ENCODE results near the gene PIWIL4. TPM values are rescaled to one million over a fixed set of nuclear protein-coding genes. Genes with fewer than 3 reads are reported as not detected.

Gene PIWIL4
- total and polyA plus RNA-seq, 2 of the 8 experiments (the other 6 are each of a cell fraction or from before 2014, with no cell fraction given): 0.51 to 0.52 TPM

DNA sequence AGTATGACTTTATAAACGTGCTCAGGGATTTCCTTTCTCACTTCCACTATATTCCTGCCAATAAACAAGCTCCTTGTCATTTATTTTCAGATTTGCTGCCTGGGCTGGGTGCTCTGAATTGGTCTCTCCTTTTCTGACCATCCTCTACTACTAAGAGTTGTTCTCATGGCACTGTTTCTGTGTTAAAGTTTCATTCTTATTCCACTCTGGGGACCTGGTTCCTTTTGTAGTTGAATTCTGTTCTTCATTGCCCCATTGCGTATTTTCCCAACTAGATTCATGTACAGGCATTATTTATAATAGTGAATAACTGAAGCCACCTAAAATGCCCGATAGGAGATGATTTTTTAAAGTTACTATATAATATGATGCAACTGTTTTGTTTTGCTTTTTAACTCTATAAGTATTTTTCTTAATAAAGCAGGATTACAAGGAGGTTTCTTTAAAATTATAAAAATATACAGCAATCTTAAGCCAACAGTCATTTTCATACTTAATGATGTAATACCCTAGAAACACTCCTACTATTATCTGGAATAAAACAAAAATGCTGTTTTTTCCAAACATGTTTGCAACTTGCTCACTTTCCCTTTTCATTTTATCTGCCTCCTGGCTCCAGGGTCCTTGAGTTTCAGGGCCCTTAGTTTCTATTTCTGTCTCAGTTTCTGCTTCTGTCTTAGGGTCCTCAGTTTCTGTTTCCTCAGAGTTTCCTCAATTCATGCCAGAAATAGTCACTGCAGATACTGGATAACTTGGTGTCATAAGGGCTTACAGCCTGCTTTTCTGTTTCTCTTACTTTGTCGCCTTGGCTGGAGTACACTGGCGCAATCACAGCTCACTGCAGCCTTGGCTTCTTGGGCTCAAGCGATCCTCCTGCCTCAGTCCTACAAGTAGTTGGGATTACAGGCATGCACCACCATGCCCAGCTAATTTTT is 33.2 kb upstream of the PIWIL4 start:
- TF ChIP-seq POU5F1 (IDR thresholded peaks at IDR 0.05; ENCODE audit: low read depth, low read length) (no peak), SIN3A (conservative IDR thresholded peaks at IDR 0.05 in 1 of 2, IDR thresholded peaks at IDR 0.05 in 1 of 2; ENCODE audit: low read depth in 1 of 2, low read length in 2 of 2) (no peak), SP1 (IDR thresholded peaks at IDR 0.05; ENCODE audit: low read depth, low read length) (no peak), HDAC6 (IDR thresholded peaks at IDR 0.05; ENCODE audit: low read depth, low read length) (no peak), EP300 (IDR thresholded peaks at IDR 0.05; ENCODE audit: borderline replicate concordance in 1 of 2, low read depth in 2 of 2, low read length in 2 of 2) (no peak), SUZ12 (IDR thresholded peaks at IDR 0.05; ENCODE audit: low read length) (no peak), CTBP2 (IDR thresholded peaks at IDR 0.05; ENCODE audit: borderline replicate concordance, insufficient read depth, insufficient read length, low read length) (no peak)
- TF ChIP-seq, protein P1, sequence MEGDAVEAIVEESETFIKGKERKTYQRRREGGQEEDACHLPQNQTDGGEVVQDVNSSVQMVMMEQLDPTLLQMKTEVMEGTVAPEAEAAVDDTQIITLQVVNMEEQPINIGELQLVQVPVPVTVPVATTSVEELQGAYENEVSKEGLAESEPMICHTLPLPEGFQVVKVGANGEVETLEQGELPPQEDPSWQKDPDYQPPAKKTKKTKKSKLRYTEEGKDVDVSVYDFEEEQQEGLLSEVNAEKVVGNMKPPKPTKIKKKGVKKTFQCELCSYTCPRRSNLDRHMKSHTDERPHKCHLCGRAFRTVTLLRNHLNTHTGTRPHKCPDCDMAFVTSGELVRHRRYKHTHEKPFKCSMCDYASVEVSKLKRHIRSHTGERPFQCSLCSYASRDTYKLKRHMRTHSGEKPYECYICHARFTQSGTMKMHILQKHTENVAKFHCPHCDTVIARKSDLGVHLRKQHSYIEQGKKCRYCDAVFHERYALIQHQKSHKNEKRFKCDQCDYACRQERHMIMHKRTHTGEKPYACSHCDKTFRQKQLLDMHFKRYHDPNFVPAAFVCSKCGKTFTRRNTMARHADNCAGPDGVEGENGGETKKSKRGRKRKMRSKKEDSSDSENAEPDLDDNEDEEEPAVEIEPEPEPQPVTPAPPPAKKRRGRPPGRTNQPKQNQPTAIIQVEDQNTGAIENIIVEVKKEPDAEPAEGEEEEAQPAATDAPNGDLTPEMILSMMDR (IDR thresholded peaks at IDR 0.05; ENCODE audit: control extremely low read depth in 1 of 3, insufficient read depth in 1 of 3, low read depth in 1 of 3, low read length in 3 of 3): no peak
- no peak for FAIRE-seq
- Histone ChIP-seq H4K91ac (replicated peaks; ENCODE audit: insufficient read length, low read length) (no peak overlapping the region), H2BK12ac (ENCODE audit: low read depth, low read length) (no peak overlapping the region), H4K5ac (ENCODE audit: insufficient read length, low read depth, low read length) (no peak overlapping the region), H3K56ac (replicated peaks; ENCODE audit: insufficient read length, low read depth, low read length) (no peak overlapping the region), H2BK120ac (replicated peaks; ENCODE audit: low read depth, low read length) (no peak overlapping the region), H3K27me3 (replicated peaks in 1 of 4; ENCODE audit: control insufficient read depth in 3 of 4, extremely low read depth in 1 of 4, insufficient read depth in 3 of 4, low read length in 3 of 4) (no peaks in the 10 kb centered on the region), H3K23ac (ENCODE audit: insufficient read length) (no peak overlapping the region), H3K27ac (ENCODE audit: low read depth, low read length) (no peak overlapping the region), H3K79me1 (ENCODE audit: low read depth, low read length) (no peaks in the 10 kb centered on the region), H3K4ac (replicated peaks; ENCODE audit: insufficient read length, low read depth, low read length) (no peak overlapping the region), H2BK20ac (ENCODE audit: low read length) (no peak overlapping the region), H3K9ac (replicated peaks in 1 of 4; ENCODE audit: extremely low read depth in 1 of 4, low read depth in 3 of 4, low read length in 3 of 4) (no peak overlapping the region), H4K8ac (ENCODE audit: extremely low read depth, insufficient read depth, low read length) (no peak overlapping the region; the same call in 1 of the 2 replicates), H3K79me2 (ENCODE audit: control insufficient read depth in 1 of 2, insufficient read depth in 2 of 2, low read length in 2 of 2) (no peaks in the 10 kb centered on the region), H2AK5ac (ENCODE audit: low read depth, low read length) (no peak overlapping the region), H2BK15ac (ENCODE audit: low read length) (no peak overlapping the region), H3K36me3 (ENCODE audit: control insufficient read depth in 2 of 4, insufficient read depth in 4 of 4, low read length in 3 of 4) (no peaks in the 10 kb centered on the region), H3K23me2 (ENCODE audit: low read depth, low read length) (no peaks in the 10 kb centered on the region), H2AFZ (ENCODE audit: low read length) (no peak overlapping the region), H4K20me1 (replicated peaks in 1 of 2; ENCODE audit: control insufficient read depth in 1 of 2, insufficient read depth in 2 of 2, low read length in 2 of 2) (no peaks in the 10 kb centered on the region), H3K4me3 (ENCODE audit: extremely low read depth in 1 of 4, insufficient read depth in 2 of 4, low read depth in 3 of 4, low read length in 4 of 4) (no peak overlapping the region), H3K18ac (ENCODE audit: extremely low read depth, low read length) (no peak overlapping the region), H3K9me3 (ENCODE audit: insufficient read depth in 2 of 2, low read depth in 1 of 2, low read length in 1 of 2) (no peaks in the 10 kb centered on the region), H3K14ac (ENCODE audit: insufficient read length) (no peak overlapping the region), H3K4me2 (ENCODE audit: insufficient read depth in 1 of 2, low read depth in 2 of 2, low read length in 2 of 2) (no peak overlapping the region), H3K4me1 (replicated peaks in 1 of 4; ENCODE audit: control insufficient read depth in 3 of 4, insufficient read depth in 4 of 4, low read length in 3 of 4) (no peaks in the 10 kb centered on the region), H2BK5ac (ENCODE audit: low read depth, low read length) (no peak overlapping the region)
- 90% methylated on average over 6 of the region's 6 CpGs; no CpG with 5 or more reads in 1 of the 2 experiments for WGBS, 2 experiments (ENCODE audit: extremely low coverage in 1 of 2, insufficient coverage in 1 of 2, insufficient read length in 1 of 2, insufficient replicate concordance in 2 of 2, low coverage in 1 of 2, low lambda C conversion rate in 2 of 2, missing lambda C conversion rate in 1 of 2)
- POLR2A ChIA-PET (ENCODE audit: partially characterized antibody): no interaction called here
- CTCF ChIA-PET (ENCODE audit: partially characterized antibody): interaction anchor here (0.6 to 1.7 kb wide), 4 partner anchors 11 to 69 kb away, joined by 3 to 4 read pairs (median 4); no protein-coding TSS in a partner anchor
- no peak for DNase-seq (ENCODE audit: low read depth in 1 of 2, low spot score in 2 of 2)
